GM21619 (cell line): ENCODE results near the gene FITM2.
A peak's percentile ranks its signal among the peaks of the same experiment; 100 is the strongest.
"Not testable (repeated sequence)": the region's sequence is repeated elsewhere in the genome, so short reads cannot be mapped to it uniquely, and the experiment has no call there.

Source experiments
- ATAC-seq: cut with Tn5 transposase; IDR thresholded peaks from one replicate; pipeline ENCODE4 v1.9.1; 2021; ENCODE audit not compliant: unreplicated experiment

FITM2 gene

GRCh38 chr20:44334306-44334705 lies 23.3 kb upstream of the FITM2 start:
- ATAC-seq, result no peak

- ATAC-seq, result no peak
Measured at GRCh38 chr20:44331201-44331600, 20.2 kb upstream of the FITM2 start.

- no peak for ATAC-seq
Measured at GRCh38 chr20:44328428-44328827, 17.4 kb upstream of the FITM2 start.

GRCh38 chr20:44327748-44328147 lies 16.7 kb upstream of the FITM2 start:
- ATAC-seq, result not testable (repeated sequence)

GRCh38 chr20:44326391-44327159 lies 15.6 kb upstream of the FITM2 start:
- no peak for ATAC-seq

- ATAC-seq, result no peak
Measured at GRCh38 chr20:44324343-44324742, 13.3 kb upstream of the FITM2 start.

- no peak for ATAC-seq
Measured at GRCh38 chr20:44319839-44320422, 8.9 kb upstream of the FITM2 start.

GRCh38 chr20:44314870-44315269 lies 3.9 kb upstream of the FITM2 start:
- ATAC-seq, result no peak

GRCh38 chr20:44309763-44310663 lies 989 bp downstream of the FITM2 start:
- ATAC-seq, result peak; percentile 4

GRCh38 chr20:44306927-44307326 lies 4.1 kb downstream of the FITM2 start:
- ATAC-seq, result no peak

GRCh38 chr20:44304383-44304782 lies 6.6 kb downstream of the FITM2 start:
- no peak for ATAC-seq

GRCh38 chr20:44302736-44303135 lies 8.3 kb downstream of the FITM2 start:
- ATAC-seq, result no peak

GRCh38 chr20:44302026-44302669 lies 8.9 kb downstream of the FITM2 start:
- no peak for ATAC-seq

- ATAC-seq, result no peak
Measured at GRCh38 chr20:44301285-44301684, 9.7 kb downstream of the FITM2 start.

- ATAC-seq, result not testable (repeated sequence)
Measured at GRCh38 chr20:44299011-44299535, 11.9 kb downstream of the FITM2 start.

GRCh38 chr20:44297721-44298120 lies 13.3 kb downstream of the FITM2 start:
- ATAC-seq, result no peak

GRCh38 chr20:44296011-44296410 lies 15.0 kb downstream of the FITM2 start:
- ATAC-seq, result no peak

GRCh38 chr20:44291754-44292153 lies 19.2 kb downstream of the FITM2 start:
- no peak for ATAC-seq

GRCh38 chr20:44288252-44288651 lies 22.8 kb downstream of the FITM2 start:
- no peak for ATAC-seq

GRCh38 chr20:44287272-44288097 lies 23.5 kb downstream of the FITM2 start:
- ATAC-seq, result no peak
